Measurements from ENCODE around the gene NT5E. TPM values are rescaled to one million over a fixed set of nuclear protein-coding genes. Genes with fewer than 3 reads are reported as not detected.

The NT5E gene
- total RNA-seq, 4 donors from 2014 or later: 18.7 to 26.1 (median 23.2) TPM

- 43 to 75% methylated on average over 4 to 5 of the region's 5 CpGs for WGBS, 2 donors (ENCODE audit: low coverage in 1 of 2)
- no peak overlapping the region for H3K4me3 ChIP-seq
- no peak for ATAC-seq
- no peak overlapping the region for H3K27ac ChIP-seq
- no peaks in the 10 kb centered on the region for H3K9me3 ChIP-seq
- peaks cover 0 to 3% of the 10 kb centered on the region in 2 donors for H3K36me3 ChIP-seq
- H3K4me1 ChIP-seq: no peaks in the 10 kb centered on the region
- H3K27me3 ChIP-seq: no peaks in the 10 kb centered on the region
- TF ChIP-seq, protein P1, sequence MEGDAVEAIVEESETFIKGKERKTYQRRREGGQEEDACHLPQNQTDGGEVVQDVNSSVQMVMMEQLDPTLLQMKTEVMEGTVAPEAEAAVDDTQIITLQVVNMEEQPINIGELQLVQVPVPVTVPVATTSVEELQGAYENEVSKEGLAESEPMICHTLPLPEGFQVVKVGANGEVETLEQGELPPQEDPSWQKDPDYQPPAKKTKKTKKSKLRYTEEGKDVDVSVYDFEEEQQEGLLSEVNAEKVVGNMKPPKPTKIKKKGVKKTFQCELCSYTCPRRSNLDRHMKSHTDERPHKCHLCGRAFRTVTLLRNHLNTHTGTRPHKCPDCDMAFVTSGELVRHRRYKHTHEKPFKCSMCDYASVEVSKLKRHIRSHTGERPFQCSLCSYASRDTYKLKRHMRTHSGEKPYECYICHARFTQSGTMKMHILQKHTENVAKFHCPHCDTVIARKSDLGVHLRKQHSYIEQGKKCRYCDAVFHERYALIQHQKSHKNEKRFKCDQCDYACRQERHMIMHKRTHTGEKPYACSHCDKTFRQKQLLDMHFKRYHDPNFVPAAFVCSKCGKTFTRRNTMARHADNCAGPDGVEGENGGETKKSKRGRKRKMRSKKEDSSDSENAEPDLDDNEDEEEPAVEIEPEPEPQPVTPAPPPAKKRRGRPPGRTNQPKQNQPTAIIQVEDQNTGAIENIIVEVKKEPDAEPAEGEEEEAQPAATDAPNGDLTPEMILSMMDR (IDR thresholded peaks at IDR 0.05): no peak
- no peak for TF ChIP-seq POLR2AphosphoS5 (IDR thresholded peaks at IDR 0.05)
- no peak for TF ChIP-seq EP300 (IDR thresholded peaks at IDR 0.05)
- TF ChIP-seq POLR2A (IDR thresholded peaks at IDR 0.05): no peak
Observed at GRCh38 chr6:85494547-85495536, 45.0 kb downstream of the NT5E start.

- Histone ChIP-seq H3K27ac (no peak overlapping the region), H3K4me3 (no peak overlapping the region), H3K27me3 (no peaks in the 10 kb centered on the region), H3K4me1 (no peaks in the 10 kb centered on the region), H3K36me3 (peaks cover 0 to 3% of the 10 kb centered on the region in 2 donors), H3K9me3 (no peaks in the 10 kb centered on the region)
- ATAC-seq: no peak
- WGBS, 2 donors (ENCODE audit: low coverage in 1 of 2): 88 to 95% methylated on average over 4 to 7 of the region's 8 CpGs
- no peak for TF ChIP-seq EP300 (IDR thresholded peaks at IDR 0.05)
- no peak for TF ChIP-seq POLR2A (IDR thresholded peaks at IDR 0.05)
- TF ChIP-seq POLR2AphosphoS5 (IDR thresholded peaks at IDR 0.05): no peak
- TF ChIP-seq, protein P1 (IDR thresholded peaks at IDR 0.05): no peak
Observed at GRCh38 chr6:85496009-85496579, 46.2 kb downstream of the NT5E start.

DNA sequence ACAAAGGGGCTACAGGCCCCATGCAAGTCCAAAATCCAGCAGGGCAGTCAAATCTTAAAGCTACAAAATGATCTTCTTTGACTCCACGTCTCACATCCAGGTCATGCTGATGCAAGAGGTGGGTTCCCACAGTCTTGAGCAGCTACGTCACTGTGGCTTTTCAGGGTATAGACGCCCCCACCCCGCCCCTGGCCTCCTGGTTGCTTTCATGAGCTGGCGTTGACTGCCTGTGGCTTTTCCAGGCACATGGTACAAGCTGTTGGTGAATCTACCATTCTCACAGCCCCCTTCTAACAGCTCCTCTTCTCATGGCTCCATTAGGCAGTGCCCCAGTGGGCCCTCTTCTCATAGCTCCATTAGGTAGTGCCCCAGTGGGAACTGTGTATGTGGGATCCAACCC is 47.0 kb downstream of the NT5E start:
- H3K4me1 ChIP-seq: no peaks in the 10 kb centered on the region
- 92 to 96% methylated on average over 3 to 5 of the region's 5 CpGs for whole genome bisulfite sequencing, 2 donors (ENCODE audit: low coverage in 1 of 2)
- no peaks in the 10 kb centered on the region for H3K27me3 ChIP-seq
- no peaks in the 10 kb centered on the region for H3K9me3 ChIP-seq
- TF ChIP-seq, protein P1 (IDR thresholded peaks at IDR 0.05): no peak
- TF ChIP-seq POLR2A (IDR thresholded peaks at IDR 0.05): no peak
- no peak for TF ChIP-seq EP300 (IDR thresholded peaks at IDR 0.05)
- TF ChIP-seq POLR2AphosphoS5 (IDR thresholded peaks at IDR 0.05): no peak
- ATAC-seq: no peak
- no peak overlapping the region for H3K27ac ChIP-seq
- H3K4me3 ChIP-seq: no peak overlapping the region
- H3K36me3 ChIP-seq: peaks cover 0 to 11% of the 10 kb centered on the region in 2 donors

- WGBS, 2 donors (ENCODE audit: low coverage in 1 of 2): 43 to 71% methylated on average over 1 to 2 of the region's 2 CpGs
- H3K27ac ChIP-seq: no peak overlapping the region
- H3K4me3 ChIP-seq: no peak overlapping the region
- no peaks in the 10 kb centered on the region for H3K27me3 ChIP-seq
- ATAC-seq: no peak
- no peaks in the 10 kb centered on the region for H3K4me1 ChIP-seq
- TF ChIP-seq, protein P1 (IDR thresholded peaks at IDR 0.05): no peak
- TF ChIP-seq POLR2A (IDR thresholded peaks at IDR 0.05) (no peak), POLR2AphosphoS5 (IDR thresholded peaks at IDR 0.05) (no peak)
- H3K9me3 ChIP-seq: no peaks in the 10 kb centered on the region
- peaks cover 0 to 26% of the 10 kb centered on the region in 2 donors for H3K36me3 ChIP-seq
Observed at GRCh38 chr6:85498596-85499258, 48.8 kb downstream of the NT5E start.
